GM12873 (cell line): ENCODE results near the gene SEMA3G.

Source experiments
- TF ChIP-seq, protein P1 (sequence below): IDR thresholded peaks from 2 replicates; pipeline ENCODE4 v1.5.1; 2012; ENCODE audit warnings: low read depth, mild to moderate bottlenecking, moderate library complexity, low read length, control low read depth; ENCODE audit not compliant: insufficient read depth; ENCODE audit errors: missing control alignments

Gene SEMA3G

GRCh38 chr3:52454938-52455282, 10.0 kb upstream of the SEMA3G start:
- TF ChIP-seq, protein P1, sequence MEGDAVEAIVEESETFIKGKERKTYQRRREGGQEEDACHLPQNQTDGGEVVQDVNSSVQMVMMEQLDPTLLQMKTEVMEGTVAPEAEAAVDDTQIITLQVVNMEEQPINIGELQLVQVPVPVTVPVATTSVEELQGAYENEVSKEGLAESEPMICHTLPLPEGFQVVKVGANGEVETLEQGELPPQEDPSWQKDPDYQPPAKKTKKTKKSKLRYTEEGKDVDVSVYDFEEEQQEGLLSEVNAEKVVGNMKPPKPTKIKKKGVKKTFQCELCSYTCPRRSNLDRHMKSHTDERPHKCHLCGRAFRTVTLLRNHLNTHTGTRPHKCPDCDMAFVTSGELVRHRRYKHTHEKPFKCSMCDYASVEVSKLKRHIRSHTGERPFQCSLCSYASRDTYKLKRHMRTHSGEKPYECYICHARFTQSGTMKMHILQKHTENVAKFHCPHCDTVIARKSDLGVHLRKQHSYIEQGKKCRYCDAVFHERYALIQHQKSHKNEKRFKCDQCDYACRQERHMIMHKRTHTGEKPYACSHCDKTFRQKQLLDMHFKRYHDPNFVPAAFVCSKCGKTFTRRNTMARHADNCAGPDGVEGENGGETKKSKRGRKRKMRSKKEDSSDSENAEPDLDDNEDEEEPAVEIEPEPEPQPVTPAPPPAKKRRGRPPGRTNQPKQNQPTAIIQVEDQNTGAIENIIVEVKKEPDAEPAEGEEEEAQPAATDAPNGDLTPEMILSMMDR, result no peak

- TF ChIP-seq, protein P1, result no peak
Measured at GRCh38 chr3:52454250-52454937, 9.5 kb upstream of the SEMA3G start.

GRCh38 chr3:52453496-52454249, 8.8 kb upstream of the SEMA3G start, which contains the start of gene TNNC1:
TSS of gene TNNC1 (minus strand) at chr3:52454041. CDS start at chr3:52454015, 26 bp downstream.
- TF ChIP-seq, protein P1, result no peak

- TF ChIP-seq, protein P1, result no peak
Measured at GRCh38 chr3:52452570-52453221, 7.8 kb upstream of the SEMA3G start.

- TF ChIP-seq, protein P1, result no peak
Measured at GRCh38 chr3:52452126-52452525, 7.2 kb upstream of the SEMA3G start.

DNA sequence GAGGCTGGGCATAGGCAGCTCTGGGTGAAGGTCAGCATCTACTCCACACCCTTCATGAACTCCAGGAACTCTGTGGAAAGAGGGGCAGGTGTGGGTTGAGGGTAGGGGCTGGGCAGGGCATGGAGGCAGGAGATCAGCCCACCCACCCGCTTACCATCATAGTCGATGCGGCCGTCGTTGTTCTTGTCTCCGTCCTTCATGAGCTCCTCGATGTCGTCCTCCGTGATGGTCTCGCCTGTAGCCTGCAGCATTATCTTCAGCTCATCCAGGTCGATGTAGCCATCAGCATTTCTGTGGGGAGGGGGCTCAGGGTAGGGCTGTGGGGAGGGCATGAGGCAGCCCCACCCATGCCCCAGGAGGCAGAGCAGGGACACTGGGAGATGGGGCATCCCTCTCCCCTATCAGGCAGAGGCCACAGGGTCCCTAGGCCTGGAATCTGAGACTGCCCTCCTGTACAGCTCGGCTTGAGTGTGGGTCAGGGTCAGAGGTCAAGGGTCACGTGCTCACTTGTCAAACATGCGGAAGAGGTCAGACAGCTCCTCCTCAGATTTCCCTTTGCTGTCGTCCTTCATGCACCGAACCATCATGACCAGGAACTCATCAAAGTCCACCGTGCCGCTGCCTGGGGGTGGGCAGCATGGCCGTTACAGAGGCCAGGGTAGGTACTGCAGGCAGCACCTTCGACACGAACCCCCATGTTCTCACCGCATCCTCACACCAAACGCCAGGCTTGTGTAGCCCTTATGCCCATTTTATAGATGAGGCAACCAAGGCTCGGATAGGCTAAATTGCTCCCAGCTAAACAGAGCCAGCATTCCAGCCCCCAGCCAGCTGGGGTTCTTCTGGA, 6.6 kb upstream of the SEMA3G start:
- TF ChIP-seq, protein P1, result peak; percentile 31
